GM19025 (cell line): ENCODE results near the gene WDR6.

ENCODE experiments used
- ATAC-seq: cut with Tn5 transposase; IDR thresholded peaks from one replicate; pipeline ENCODE4 v1.9.1; 2021; ENCODE audit warnings: mild to moderate bottlenecking, low read depth, moderate library complexity; ENCODE audit not compliant: unreplicated experiment

Gene WDR6

GRCh38 chr3:49025005-49025792 is 18.0 kb downstream of the WDR6 start:
- ATAC-seq: no peak

- ATAC-seq: no peak
Observed at GRCh38 chr3:49025793-49026520, 18.8 kb downstream of the WDR6 start.

GRCh38 chr3:49026536-49026935 is 19.3 kb downstream of the WDR6 start:
- no peak for ATAC-seq

GRCh38 chr3:49027634-49028033 is 20.4 kb downstream of the WDR6 start:
- no peak for ATAC-seq

- no peak for ATAC-seq
Observed at GRCh38 chr3:49028298-49028672, 21.1 kb downstream of the WDR6 start.

GRCh38 chr3:49028673-49029562 is 21.7 kb downstream of the WDR6 start, which contains the start of gene IMPDH2:
Gene IMPDH2, minus strand, starts transcription at chr3:49029398. Its CDS starts 48 bp downstream, at chr3:49029350.
- peak; percentile 79 for ATAC-seq

GRCh38 chr3:49029563-49029884 is 22.3 kb downstream of the WDR6 start:
- no peak for ATAC-seq

- ATAC-seq: no peak
Observed at GRCh38 chr3:49030321-49030720, 23.1 kb downstream of the WDR6 start.

GRCh38 chr3:49032646-49033304 is 25.6 kb downstream of the WDR6 start:
- ATAC-seq: no peak

- ATAC-seq: no peak
Observed at GRCh38 chr3:49034650-49035049, 27.5 kb downstream of the WDR6 start.

- no peak for ATAC-seq
Observed at GRCh38 chr3:49035281-49035680, 28.1 kb downstream of the WDR6 start.

GRCh38 chr3:49053543-49053942 is 46.4 kb downstream of the WDR6 start:
- ATAC-seq: no peak

- ATAC-seq: no peak
Observed at GRCh38 chr3:49054344-49054862, 47.2 kb downstream of the WDR6 start.

GRCh38 chr3:49057268-49057667 is 50.1 kb downstream of the WDR6 start:
- ATAC-seq: no peak

- ATAC-seq: no peak
Observed at GRCh38 chr3:49058011-49058410, 50.8 kb downstream of the WDR6 start.
